PC-9 (cell line): ENCODE results near the gene KIF5B.

Experiments
- EZH2 ChIP-seq: fragments of 200-600 bp; sonication (generic); IDR thresholded peaks from 2 replicates; pipeline ENCODE4 v1.8.0; 2017; ENCODE audit warnings: antibody characterized with exemption, low read depth
- TF ChIP-seq, protein P1 (sequence below): fragments of 200-600 bp; sonication (generic); conservative IDR thresholded peaks from 2 replicates; pipeline ENCODE4 v1.6.1; 2017; ENCODE audit warnings: mixed run types, antibody characterized with exemption, mild to moderate bottlenecking, moderate library complexity

DNA sequence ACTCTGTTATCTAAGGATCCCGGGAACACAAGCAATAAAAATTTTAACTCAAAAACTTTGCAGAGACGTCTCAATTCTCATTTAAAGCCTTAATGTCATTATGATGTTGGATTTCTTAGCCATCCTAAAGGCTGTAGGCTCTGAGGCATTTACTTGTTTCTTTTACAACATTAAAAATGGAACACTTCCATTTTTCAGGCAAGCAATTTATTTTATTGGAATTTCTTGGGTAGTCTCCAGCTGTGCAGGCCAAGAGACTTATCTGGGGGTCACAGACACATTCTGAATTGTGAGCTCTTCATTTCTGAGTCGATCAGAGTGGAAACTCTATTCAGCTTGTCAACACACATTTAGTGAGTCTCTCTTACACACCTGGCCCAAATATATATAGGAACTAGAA lies 48.0 kb upstream of the KIF5B start:
- TF ChIP-seq, protein P1, sequence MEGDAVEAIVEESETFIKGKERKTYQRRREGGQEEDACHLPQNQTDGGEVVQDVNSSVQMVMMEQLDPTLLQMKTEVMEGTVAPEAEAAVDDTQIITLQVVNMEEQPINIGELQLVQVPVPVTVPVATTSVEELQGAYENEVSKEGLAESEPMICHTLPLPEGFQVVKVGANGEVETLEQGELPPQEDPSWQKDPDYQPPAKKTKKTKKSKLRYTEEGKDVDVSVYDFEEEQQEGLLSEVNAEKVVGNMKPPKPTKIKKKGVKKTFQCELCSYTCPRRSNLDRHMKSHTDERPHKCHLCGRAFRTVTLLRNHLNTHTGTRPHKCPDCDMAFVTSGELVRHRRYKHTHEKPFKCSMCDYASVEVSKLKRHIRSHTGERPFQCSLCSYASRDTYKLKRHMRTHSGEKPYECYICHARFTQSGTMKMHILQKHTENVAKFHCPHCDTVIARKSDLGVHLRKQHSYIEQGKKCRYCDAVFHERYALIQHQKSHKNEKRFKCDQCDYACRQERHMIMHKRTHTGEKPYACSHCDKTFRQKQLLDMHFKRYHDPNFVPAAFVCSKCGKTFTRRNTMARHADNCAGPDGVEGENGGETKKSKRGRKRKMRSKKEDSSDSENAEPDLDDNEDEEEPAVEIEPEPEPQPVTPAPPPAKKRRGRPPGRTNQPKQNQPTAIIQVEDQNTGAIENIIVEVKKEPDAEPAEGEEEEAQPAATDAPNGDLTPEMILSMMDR, result no peak
- TF ChIP-seq EZH2, result no peak
